Adrenal gland (tissue), 12 donors: ENCODE results near the gene FEV. TPM values are rescaled to one million over a fixed set of nuclear protein-coding genes. Genes with fewer than 3 reads are reported as not detected.
"Not testable (repeated sequence)": the region's sequence is repeated elsewhere in the genome, so short reads cannot be mapped to it uniquely, and the experiment has no call there.

Source experiments
- DNase-seq, 7 donors: peaks; one replicate each; pipeline ENCODE4 v3.0.0-alpha.2; 2019 to 2020
- H3K27ac ChIP-seq, 5 donors: fragments of 200-600 bp; sonication (generic) in 4 of 5; 1 replicate in 3 of 5; 2 replicates in 2 of 5; pipeline versions ENCODE4 v1.5.1 to v1.8.0; 2016 to 2020; ENCODE audit warnings: mild to moderate bottlenecking in 1 of 5
- H3K27me3 ChIP-seq: fragments of 200-600 bp; 2 replicates; pipeline ENCODE4 v1.8.0; 2021
- H3K36me3 ChIP-seq, 2 donors: fragments of 200-600 bp; replicated peaks in 1 of 2; 1 replicate in 1 of 2; 2 replicates in 1 of 2; pipeline versions ENCODE4 v1.5.1 to v1.8.0; 2018 to 2022
- H3K4me1 ChIP-seq, 2 donors: fragments of 200-600 bp; replicated peaks in 1 of 2; 1 replicate in 1 of 2; 2 replicates in 1 of 2; pipeline versions ENCODE4 v1.5.1 to v1.8.0; 2018 to 2021
- H3K4me3 ChIP-seq, 4 donors: fragments of 200-600 bp; sonication (generic) in 3 of 4; one replicate each; pipeline ENCODE4 v1.5.1; 2016 to 2018
- H3K9me3 ChIP-seq, 3 donors: fragments of 200-600 bp; sonication (generic) in 1 of 3; replicated peaks in 1 of 3; 1 replicate in 2 of 3; 2 replicates in 1 of 3; pipeline versions ENCODE4 v1.5.1 to v1.8.0; 2016 to 2021
- POLR2A ChIP-seq, 2 donors: fragments of 450-650 bp; IDR thresholded peaks; one replicate each; pipeline ENCODE4 v1.6.1; 2017; ENCODE audit warnings: antibody characterized with exemption in 2 of 2, mild to moderate bottlenecking in 2 of 2, moderate library complexity in 1 of 2
- WGBS, 4 donors: extraction: QIAGEN DNeasy Blood & Tissue Kit in 2 of 4; methylation state at CpG; one replicate each; pipeline versions ENCODE4 v1.1.5 to v1.1.7; 2013 to 2017; 5-methylcytosine and 5-hydroxymethylcytosine counted together
- intact Hi-C, 2 donors: fragments of 100-400 bp; cut with DNase I; formaldehyde crosslinking; loops; one replicate each; pipeline versions ENCODE4 v1.14.1 to v1.15.0; 2022 to 2023
- microRNA counts, 2 donors: library from miRNA; unstranded; fragments of <30 nt; microRNA quantifications; one replicate each; lab custom pipeline; 2016
- microRNA-seq, 3 donors: library from miRNA; unstranded; fragments of <30 nt; microRNA quantifications; one replicate each; pipeline ENCODE4, GENCODE V29; 2017 to 2020
- polyA plus RNA-seq, 3 donors: library from polyadenylated mRNA; stranded (reverse); fragments of 200-250 nt in 2 of 3; fragments of 350-450 nt in 1 of 3; fragmentation: Illumina TruSeq in 1 of 3; extraction: RNeasy Lipid Tissue Mini Kit (QIAGEN cat#74804) in 1 of 3; gene quantifications; one replicate each; pipeline ENCODE4 v1.2.3, GENCODE V29; 2013 to 2014
- small RNA-seq, 2 donors: library from RNA; depleted of rRNA; stranded (forward); fragments of <200 nt; gene quantifications; one replicate each; pipeline ENCODE3, GENCODE V24; 2016
- total RNA-seq, 9 donors: library from RNA; depleted of rRNA in 4 of 9; stranded (reverse); fragments of >200 nt in 4 of 9; fragments of 120-200 nt in 1 of 9; fragmentation: NEBNext Ultra II Directional in 1 of 9; extraction: Animal tissue kit (Norgen Biotek cat#: 25700) in 1 of 9; gene quantifications; one replicate each; pipeline versions ENCODE4 v1.1.0 to v1.2.4, GENCODE V29; 2013 to 2023
- TF ChIP-seq, protein P1 (sequence below), 6 experiments: fragments of 450-650 bp in 4 of 6; fragments of 200-600 bp in 2 of 6; sonication (generic) in 1 of 6; IDR thresholded peaks; 1 replicate in 5 of 6; 2 replicates in 1 of 6; pipeline versions ENCODE4 v1.5.1 to v1.8.0; 2016 to 2021; ENCODE audit warnings: antibody characterized with exemption in 6 of 6, mild to moderate bottlenecking in 2 of 6, moderate library complexity in 1 of 6
- donor health status: healthy with polysubstance abuse.
- donor health status: Bipolar disorder and iron deficiency.
- donor health status: DM: yes; HTN: yes; CAD: no.
- donor health status: DM: no; HTN: no; CAD: no.
- donor health status: DM: no; HTN: no; CAD: no.
- donor health status: DM: yes; HTN: yes; CAD: no.

Gene FEV
- total and polyA plus RNA-seq, 12 donors: 0.22 to 16.5 (median 3.1) TPM; not detected in 4

DNA sequence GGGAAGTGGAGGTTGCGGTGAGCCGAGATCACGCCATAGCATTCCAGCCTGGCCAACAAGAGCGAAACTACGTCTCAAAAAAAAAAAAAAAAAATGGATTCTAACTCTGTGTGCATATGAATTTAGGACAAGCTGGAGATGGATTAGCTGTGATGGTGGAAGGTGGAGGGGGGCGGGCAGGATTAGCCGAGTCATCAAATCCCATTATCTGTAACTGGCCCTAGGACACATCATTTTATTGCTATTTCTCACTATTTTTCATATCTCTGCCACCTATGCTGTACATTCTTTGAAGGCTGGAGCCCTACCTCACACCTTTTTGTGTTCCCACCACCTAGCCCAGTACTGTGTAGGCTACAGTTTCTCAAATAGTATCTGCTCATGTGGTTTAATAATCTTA is 32.8 kb downstream of the FEV start:
- H3K27ac ChIP-seq: no peak overlapping the region
- H3K4me3 ChIP-seq: no peak overlapping the region
- H3K9me3 ChIP-seq: no peaks in the 10 kb centered on the region
- H3K4me1 ChIP-seq: no peaks in the 10 kb centered on the region
- 92 to 96% (median 95%) methylated on average over 7 of the region's 7 CpGs for WGBS, 4 donors
- H3K36me3 ChIP-seq: no peaks in the 10 kb centered on the region
- intact Hi-C loops: no loop called here
- TF ChIP-seq, protein P1, sequence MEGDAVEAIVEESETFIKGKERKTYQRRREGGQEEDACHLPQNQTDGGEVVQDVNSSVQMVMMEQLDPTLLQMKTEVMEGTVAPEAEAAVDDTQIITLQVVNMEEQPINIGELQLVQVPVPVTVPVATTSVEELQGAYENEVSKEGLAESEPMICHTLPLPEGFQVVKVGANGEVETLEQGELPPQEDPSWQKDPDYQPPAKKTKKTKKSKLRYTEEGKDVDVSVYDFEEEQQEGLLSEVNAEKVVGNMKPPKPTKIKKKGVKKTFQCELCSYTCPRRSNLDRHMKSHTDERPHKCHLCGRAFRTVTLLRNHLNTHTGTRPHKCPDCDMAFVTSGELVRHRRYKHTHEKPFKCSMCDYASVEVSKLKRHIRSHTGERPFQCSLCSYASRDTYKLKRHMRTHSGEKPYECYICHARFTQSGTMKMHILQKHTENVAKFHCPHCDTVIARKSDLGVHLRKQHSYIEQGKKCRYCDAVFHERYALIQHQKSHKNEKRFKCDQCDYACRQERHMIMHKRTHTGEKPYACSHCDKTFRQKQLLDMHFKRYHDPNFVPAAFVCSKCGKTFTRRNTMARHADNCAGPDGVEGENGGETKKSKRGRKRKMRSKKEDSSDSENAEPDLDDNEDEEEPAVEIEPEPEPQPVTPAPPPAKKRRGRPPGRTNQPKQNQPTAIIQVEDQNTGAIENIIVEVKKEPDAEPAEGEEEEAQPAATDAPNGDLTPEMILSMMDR (IDR thresholded peaks at IDR 0.05): no peak
- no peak for TF ChIP-seq POLR2A (IDR thresholded peaks at IDR 0.05)
- no peak for DNase-seq
- no peaks in the 10 kb centered on the region for H3K27me3 ChIP-seq

DNA sequence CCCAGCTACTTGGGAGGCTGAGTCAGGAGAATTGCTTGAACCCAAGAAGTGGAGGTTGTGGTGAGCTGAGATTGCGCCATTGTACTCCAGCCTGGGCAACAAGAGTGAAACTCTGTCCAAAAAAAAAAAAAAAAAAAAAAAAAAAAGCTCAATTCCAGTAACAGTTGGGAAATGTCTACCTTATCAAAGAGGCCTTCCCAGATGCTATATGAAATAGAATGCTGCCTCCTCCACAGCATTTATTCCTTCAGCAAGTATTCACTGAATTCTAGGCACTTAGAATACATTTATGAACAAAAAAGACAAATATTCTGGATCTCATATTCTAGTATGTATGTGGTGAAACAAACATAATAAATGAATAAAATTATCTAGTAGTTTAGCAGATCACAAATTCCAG is 38.4 kb downstream of the FEV start:
- intact Hi-C loops: no loop called here
- Histone ChIP-seq H3K4me3 (no peak overlapping the region), H3K4me1 (no peaks in the 10 kb centered on the region), H3K36me3 (no peaks in the 10 kb centered on the region), H3K27me3 (peaks cover 16% of the 10 kb centered on the region), H3K9me3 (no peaks in the 10 kb centered on the region), H3K27ac (no peak overlapping the region)
- WGBS, 4 donors: 87 to 100% (median 89%) methylated on average over 1 of the region's 1 CpG
- DNase-seq: no peak
- TF ChIP-seq, protein P1 (IDR thresholded peaks at IDR 0.05): no peak
- TF ChIP-seq POLR2A (IDR thresholded peaks at IDR 0.05): no peak

DNA sequence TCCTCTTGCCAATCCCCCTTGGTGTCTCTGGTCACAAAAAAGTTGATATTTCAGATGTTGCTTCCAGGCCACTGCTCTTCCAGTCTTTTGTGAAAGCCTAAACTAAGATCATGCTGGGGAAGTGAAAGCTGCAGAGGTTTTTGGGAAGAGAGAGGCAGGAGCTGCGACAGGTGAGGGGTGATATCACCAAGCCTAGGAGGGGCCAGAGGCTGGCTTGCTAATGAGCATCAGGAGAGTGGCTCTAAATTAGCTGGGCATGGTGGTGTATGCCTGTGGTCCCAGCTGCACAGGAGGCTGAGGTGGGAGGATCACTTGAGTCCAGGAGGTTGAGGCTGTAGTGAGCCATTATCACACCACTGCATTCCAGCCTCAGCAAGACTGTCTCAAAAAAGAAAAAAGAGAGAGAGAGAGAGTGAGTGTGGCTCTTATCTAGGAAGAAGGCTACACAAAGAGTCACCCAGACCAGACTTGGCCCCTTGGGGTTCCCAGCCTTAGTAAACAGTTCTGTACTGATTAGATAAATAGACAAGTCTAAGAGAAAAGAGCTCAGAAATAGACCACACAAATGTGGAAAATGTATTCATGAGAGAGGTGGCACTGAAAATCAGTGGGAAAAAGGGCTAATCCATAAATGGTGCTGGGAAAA is 40.1 kb downstream of the FEV start:
- H3K27ac ChIP-seq: no peak overlapping the region
- TF ChIP-seq POLR2A (IDR thresholded peaks at IDR 0.05): no peak
- TF ChIP-seq, protein P1 (IDR thresholded peaks at IDR 0.05): no peak
- DNase-seq: no peak
- H3K27me3 ChIP-seq: peaks cover 16% of the 10 kb centered on the region
- 75 to 89% (median 80%) methylated on average over 1 of the region's 1 CpG for WGBS, 4 donors
- no peak overlapping the region for H3K4me3 ChIP-seq
- no peaks in the 10 kb centered on the region for H3K36me3 ChIP-seq
- H3K4me1 ChIP-seq: no peaks in the 10 kb centered on the region
- H3K9me3 ChIP-seq: no peaks in the 10 kb centered on the region
- intact Hi-C loops: no loop called here

DNA sequence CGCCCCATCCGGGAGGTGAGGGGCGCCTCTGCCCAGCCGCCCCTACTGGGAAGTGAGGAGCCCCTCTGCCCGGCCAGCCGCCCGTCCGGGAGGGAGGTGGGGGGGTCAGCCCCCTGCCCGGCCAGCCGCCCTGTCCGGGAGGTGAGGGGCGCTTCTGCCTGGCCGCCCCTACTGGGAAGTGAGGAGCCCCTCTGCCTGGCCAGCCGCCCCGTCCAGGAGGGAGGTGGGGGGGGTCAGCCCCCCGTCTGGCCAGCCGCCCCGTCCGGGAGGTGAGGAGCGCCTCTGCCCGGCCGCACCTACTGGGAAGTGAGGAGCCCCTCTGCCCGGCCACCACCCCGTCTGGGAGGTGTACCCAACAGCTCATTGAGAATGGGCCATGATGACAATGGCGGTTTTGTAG is 53.2 kb downstream of the FEV start:
- H3K4me3 ChIP-seq, H3K4me1 ChIP-seq, H3K27me3 ChIP-seq, H3K27ac ChIP-seq, DNase-seq, H3K36me3 ChIP-seq, intact Hi-C loops, H3K9me3 ChIP-seq: not testable (repeated sequence)
- WGBS, 4 donors: 83 to 94% (median 91%) methylated on average over 2 to 20 of the region's 25 CpGs

MicroRNA genes within 50 kb of the gene (microRNA counts, 767-probe panel; counts per million panel counts)
- 0 to 7,105 counts per million in 2 donors for microRNA hsa-miR-375 (lab: Ali Mortazavi, UCI)

Small RNAs within 50 kb of the gene (microRNA-seq; reads per million reads assigned to microRNA genes)
- gene MIR375: 907 to 2,621 (median 1,176) reads per million in 3 donors

Small RNAs within 50 kb of the gene (small RNA-seq; reads per million reads assigned to genes)
- 260 to 1,564 reads per million in 2 donors for gene MIR375

Other genes with a start within 250 kb of the FEV start
- gene CYP27A1, start 203.0 kb downstream of the FEV start, total RNA-seq: 100 to 1,000 TPM in 4 of 9 donors, 10 to 100 TPM in 5; 30.9 to 124 (median 96.1) TPM
- 10 to 100 TPM; 29.1 to 75.5 (median 45.8) TPM for gene CYP27A1, start 203.0 kb downstream of the FEV start, polyA plus RNA-seq
- gene PRKAG3, start 153.4 kb downstream of the FEV start, total RNA-seq: under 1 TPM in 1 of 9 donors, not detected in 8; 0.20 TPM
- gene PRKAG3, start 153.4 kb downstream of the FEV start, polyA plus RNA-seq: not detected
- 1 to 10 TPM in 2 of 9 donors, under 1 TPM in 6, not detected in 1; 0.06 to 2.2 (median 0.67) TPM for gene WNT6, start 125.4 kb downstream of the FEV start, total RNA-seq
- 1 to 10 TPM in 1 of 3 donors, under 1 TPM in 1, not detected in 1; 0.40 to 1.8 TPM for gene WNT6, start 125.4 kb downstream of the FEV start, polyA plus RNA-seq
- under 1 TPM in 2 of 9 donors, not detected in 7; 0.14 to 0.43 TPM for gene WNT10A, start 104.3 kb downstream of the FEV start, total RNA-seq
- gene WNT10A, start 104.3 kb downstream of the FEV start, polyA plus RNA-seq: under 1 TPM in 2 of 3 donors, not detected in 1; 0.07 to 0.24 TPM
- gene CDK5R2, start 25.5 kb downstream of the FEV start, total RNA-seq: 1 to 10 TPM in 3 of 9 donors, under 1 TPM in 3, not detected in 3; 0.13 to 8.7 (median 1.1) TPM
- gene CDK5R2, start 25.5 kb downstream of the FEV start, polyA plus RNA-seq: 10 to 100 TPM in 1 of 3 donors, 1 to 10 TPM in 2; 1.7 to 10.4 (median 5.0) TPM
- gene CRYBA2, start 8.2 kb upstream of the FEV start, total RNA-seq: 1 to 10 TPM in 3 of 9 donors, under 1 TPM in 2, not detected in 4; 0.39 to 6.8 (median 2.1) TPM
- gene CRYBA2, start 8.2 kb upstream of the FEV start, polyA plus RNA-seq: 10 to 100 TPM in 1 of 3 donors, 1 to 10 TPM in 2; 1.6 to 26.6 (median 7.2) TPM
- gene CFAP65, start 56.3 kb upstream of the FEV start, total RNA-seq: under 1 TPM in 2 of 9 donors, not detected in 7; 0.04 to 0.06 TPM
- gene CFAP65, start 56.3 kb upstream of the FEV start, polyA plus RNA-seq: under 1 TPM; 0.05 to 0.16 (median 0.10) TPM
- under 1 TPM in 1 of 9 donors, not detected in 8; 0.11 TPM for gene IHH, start 75.7 kb upstream of the FEV start, total RNA-seq
- gene IHH, start 75.7 kb upstream of the FEV start, polyA plus RNA-seq: under 1 TPM in 1 of 3 donors, not detected in 2; 0.17 TPM
- 10 to 100 TPM; 11.9 to 22.9 (median 17.8) TPM for gene NHEJ1, start 175.6 kb upstream of the FEV start, total RNA-seq
- gene NHEJ1, start 175.6 kb upstream of the FEV start, polyA plus RNA-seq: 10 to 100 TPM in 1 of 3 donors, 1 to 10 TPM in 2; 5.7 to 26.0 (median 7.1) TPM
- gene SLC23A3, start 184.8 kb upstream of the FEV start, total RNA-seq: 1 to 10 TPM in 2 of 9 donors, under 1 TPM in 5, not detected in 2; 0.14 to 2.9 (median 0.83) TPM
- 1 to 10 TPM in 1 of 3 donors, under 1 TPM in 2; 0.11 to 4.3 (median 0.84) TPM for gene SLC23A3, start 184.8 kb upstream of the FEV start, polyA plus RNA-seq
- 100 to 1,000 TPM in 6 of 9 donors, 10 to 100 TPM in 3; 32.6 to 137 (median 110) TPM for gene CNPPD1, start 191.7 kb upstream of the FEV start, total RNA-seq
- 10 to 100 TPM; 46.9 to 62.7 (median 61.0) TPM for gene CNPPD1, start 191.7 kb upstream of the FEV start, polyA plus RNA-seq
- 100 to 1,000 TPM in 5 of 9 donors, 10 to 100 TPM in 4; 63.3 to 159 (median 114) TPM for gene RETREG2, start 193.1 kb upstream of the FEV start, total RNA-seq
- gene RETREG2, start 193.1 kb upstream of the FEV start, polyA plus RNA-seq: 10 to 100 TPM; 30.1 to 63.3 (median 47.6) TPM
- 100 to 1,000 TPM in 1 of 9 donors, 10 to 100 TPM in 8; 28.7 to 156 (median 34.5) TPM for gene ZFAND2B, start 221.6 kb upstream of the FEV start, total RNA-seq
- gene ZFAND2B, start 221.6 kb upstream of the FEV start, polyA plus RNA-seq: 10 to 100 TPM; 24.7 to 85.5 (median 48.3) TPM
- gene ABCB6, start 233.8 kb upstream of the FEV start, total RNA-seq: 10 to 100 TPM; 10.1 to 85.1 (median 26.8) TPM
- gene ABCB6, start 233.8 kb upstream of the FEV start, polyA plus RNA-seq: 10 to 100 TPM; 22.4 to 73.3 (median 71.2) TPM
- 10 to 100 TPM; 27.3 to 73.1 (median 57.8) TPM for gene ATG9A, start 244.5 kb upstream of the FEV start, total RNA-seq
- gene ATG9A, start 244.5 kb upstream of the FEV start, polyA plus RNA-seq: 10 to 100 TPM; 13.0 to 37.6 (median 26.5) TPM
- 10 to 100 TPM; 11.5 to 60.1 (median 36.8) TPM for gene ANKZF1, start 244.6 kb upstream of the FEV start, total RNA-seq
- gene ANKZF1, start 244.6 kb upstream of the FEV start, polyA plus RNA-seq: 10 to 100 TPM; 15.0 to 93.1 (median 50.4) TPM